ENCODE data around the gene TRIO.

Gene TRIO

DNA sequence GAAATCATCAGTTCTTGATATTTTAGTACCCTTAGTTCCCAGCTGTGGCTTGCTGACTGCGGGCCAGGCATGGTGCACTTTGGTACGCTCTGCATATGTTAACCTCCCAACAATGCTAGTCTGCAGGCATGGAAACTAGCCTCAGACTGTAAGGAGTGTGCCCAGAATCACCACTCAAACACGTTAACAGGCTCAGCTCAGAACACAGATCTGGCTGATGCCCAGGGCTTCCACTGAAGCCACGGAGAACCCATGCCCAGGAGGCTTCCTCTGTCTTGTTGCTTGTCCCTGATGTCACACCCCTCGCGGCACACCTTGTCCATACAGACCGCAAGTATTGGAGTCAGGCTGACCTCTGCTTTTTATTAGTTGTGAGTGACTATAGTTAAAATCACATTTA is 251.2 kb downstream of the TRIO start:
- no peak for DNase-seq (ENCODE audit: low read depth)

- no peak for DNase-seq (ENCODE audit: low read depth)
These were observed 252.3 kb downstream of the TRIO start for GRCh38 chr5:14395411-14395810.

- DNase-seq (ENCODE audit: low read depth) = no peak
These were observed 252.9 kb downstream of the TRIO start for GRCh38 chr5:14396066-14396465.

DNA sequence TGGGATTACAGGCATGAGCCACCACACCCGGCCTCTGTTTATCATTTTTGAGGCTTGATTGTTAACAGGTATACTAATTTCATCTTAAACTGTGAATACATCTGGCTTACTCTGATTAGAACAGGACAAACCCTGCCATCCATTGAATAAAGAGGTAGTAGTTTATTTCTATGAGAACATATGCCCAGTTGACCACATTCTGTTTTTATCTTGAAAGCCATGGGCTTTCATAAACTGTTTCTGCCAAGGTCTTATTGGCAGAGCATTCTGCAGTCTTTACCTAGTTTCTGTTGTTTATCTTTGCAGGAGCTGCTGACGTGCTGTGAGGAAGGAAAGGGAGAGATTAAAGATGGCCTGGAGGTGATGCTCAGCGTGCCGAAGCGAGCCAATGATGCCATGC is 253.6 kb downstream of the TRIO start:
- no peak for DNase-seq (ENCODE audit: low read depth)

- DNase-seq (ENCODE audit: low read depth) = no peak
These were observed 254.6 kb downstream of the TRIO start for GRCh38 chr5:14397717-14398116.

DNA sequence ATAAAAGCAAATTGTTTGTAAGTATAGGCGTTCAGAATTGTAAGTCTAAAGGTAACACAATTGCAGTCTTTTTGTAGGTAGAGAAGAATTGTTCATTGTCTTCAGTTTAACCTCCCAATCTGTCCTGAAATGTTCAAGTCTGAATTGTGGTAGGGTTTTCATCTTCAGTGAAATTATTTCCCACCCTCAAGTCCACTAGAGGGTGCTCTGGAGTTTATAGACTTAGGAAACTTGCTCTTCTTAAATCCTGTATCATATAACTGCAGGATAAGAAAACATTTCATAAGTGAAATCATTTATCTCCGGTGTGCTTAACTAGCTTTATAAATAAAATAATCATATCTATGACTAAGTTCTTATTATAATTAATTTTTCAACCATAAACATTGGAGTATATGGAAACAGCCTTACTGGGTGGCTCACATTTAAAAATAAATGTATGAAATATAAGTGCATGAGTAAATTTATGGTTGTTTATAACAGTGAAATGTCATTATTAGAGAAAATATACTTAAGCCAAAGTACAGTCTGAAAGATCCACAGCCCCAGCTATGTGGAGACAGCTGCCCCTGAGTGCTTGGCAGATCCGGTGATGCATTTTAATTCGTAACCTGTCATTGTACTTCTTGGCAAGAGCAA is 256.0 kb downstream of the TRIO start:
- no peak for DNase-seq (ENCODE audit: low read depth)

- no peak for DNase-seq (ENCODE audit: low read depth)
These were observed 256.9 kb downstream of the TRIO start for GRCh38 chr5:14400085-14400484.

- DNase-seq (ENCODE audit: low read depth) = no peak
These were observed 257.5 kb downstream of the TRIO start for GRCh38 chr5:14400611-14401010.

DNA sequence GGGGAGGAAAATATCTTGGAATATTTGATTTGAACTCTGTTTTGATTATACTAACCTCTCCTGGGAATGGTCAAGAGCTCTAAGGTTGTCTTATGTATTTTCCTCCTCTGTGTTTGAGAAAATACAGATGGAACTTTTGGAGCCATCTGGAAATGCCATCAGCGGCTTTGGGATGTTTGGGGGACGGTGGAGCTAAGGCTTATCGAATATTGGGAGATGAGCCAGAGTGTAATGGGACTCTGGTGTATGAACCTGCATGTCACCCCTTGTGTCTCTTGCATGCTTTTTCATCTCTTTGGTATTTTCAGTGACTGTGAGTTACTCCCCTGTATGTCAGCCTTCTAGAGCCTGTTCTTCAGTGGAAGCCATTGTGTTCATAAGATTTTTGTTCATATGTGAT is 258.5 kb downstream of the TRIO start:
- DNase-seq (ENCODE audit: low read depth) = no peak

DNA sequence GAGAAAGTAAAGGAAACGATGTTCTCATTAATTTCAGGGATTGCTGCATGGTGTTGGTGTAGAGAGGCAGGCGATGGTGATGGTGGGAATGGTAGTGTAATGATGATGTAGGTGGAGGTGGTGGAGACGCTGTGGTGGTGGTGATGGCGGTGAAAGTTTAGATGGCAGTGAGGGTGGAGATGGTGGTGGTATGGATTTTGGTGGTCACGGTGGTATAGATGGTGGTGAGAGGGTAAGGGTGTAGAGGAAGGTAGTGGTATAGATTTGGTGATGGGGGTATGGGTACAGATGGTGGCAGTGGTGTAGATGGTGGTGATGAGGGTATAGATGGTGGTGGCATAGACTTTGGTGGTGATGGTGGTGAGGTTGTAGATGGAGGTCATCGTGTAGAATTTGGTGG is 259.3 kb downstream of the TRIO start:
- DNase-seq (ENCODE audit: low read depth) = no peak

DNA sequence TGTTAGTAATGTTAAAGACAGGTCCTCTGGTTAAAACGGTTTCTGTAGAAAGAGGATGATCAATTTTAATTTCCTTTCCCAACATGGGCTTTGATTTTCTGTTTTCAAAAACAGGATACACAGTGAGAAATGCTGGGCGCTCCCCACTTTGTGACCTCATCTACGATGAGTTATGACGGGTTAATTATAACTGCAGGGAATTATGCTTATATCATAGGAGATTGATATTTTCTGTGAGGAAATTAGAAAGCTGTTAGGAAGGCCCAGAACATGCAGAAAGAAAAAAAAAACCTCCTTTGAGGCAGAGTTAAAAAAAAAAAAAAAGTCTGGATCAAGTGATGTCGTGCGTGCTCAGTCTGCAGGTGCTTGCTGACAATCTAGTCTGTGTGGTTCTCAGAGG is 261.6 kb downstream of the TRIO start:
- DNase-seq (ENCODE audit: low read depth) = no peak

DNA sequence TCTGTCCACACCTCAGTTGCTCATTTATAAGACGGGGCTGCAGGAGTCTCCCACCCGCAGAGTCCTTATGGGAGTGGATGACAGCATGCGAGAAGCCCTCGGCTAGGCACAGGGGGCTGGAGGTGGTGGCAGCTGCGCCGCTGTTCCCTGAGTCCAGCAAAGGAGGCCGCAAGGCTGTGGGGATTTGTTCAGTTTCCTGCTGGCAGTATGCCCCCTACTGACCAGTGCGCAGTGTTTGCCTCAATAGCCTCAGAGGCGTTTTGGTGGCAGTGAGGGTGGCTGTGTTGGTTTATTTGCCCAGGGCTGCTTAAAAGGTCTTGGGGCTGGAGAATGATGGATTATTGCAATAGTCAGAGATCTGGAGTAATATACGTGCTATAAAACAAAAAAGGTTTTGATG is 262.1 kb downstream of the TRIO start:
- DNase-seq (ENCODE audit: low read depth) = no peak

GRCh38 chr5:14405706-14406553 is 262.8 kb downstream of the TRIO start:
- no peak for DNase-seq (ENCODE audit: low read depth)

- DNase-seq (ENCODE audit: low read depth) = peak; percentile 79
These were observed 263.4 kb downstream of the TRIO start for GRCh38 chr5:14406554-14406849.

DNA sequence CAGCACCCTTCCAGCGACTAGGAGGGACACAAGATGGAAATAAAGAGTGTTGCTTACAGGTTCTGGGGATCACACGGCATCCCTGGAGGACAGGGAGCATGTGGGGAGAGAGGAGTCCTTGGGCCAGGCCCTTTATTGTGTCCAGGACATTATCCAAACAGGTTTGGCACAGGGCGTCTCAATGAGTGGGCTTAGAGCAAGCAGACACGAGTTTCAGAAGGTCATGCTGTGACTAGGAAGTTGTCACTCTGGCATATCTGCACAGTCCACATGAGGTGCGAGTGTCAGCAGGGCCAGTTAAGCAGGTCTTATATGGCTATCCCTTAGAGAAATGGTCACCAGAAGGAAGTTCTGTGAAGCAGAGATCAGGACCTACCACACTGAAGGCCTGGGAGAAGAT is 263.9 kb downstream of the TRIO start:
- DNase-seq (ENCODE audit: low read depth) = no peak

DNA sequence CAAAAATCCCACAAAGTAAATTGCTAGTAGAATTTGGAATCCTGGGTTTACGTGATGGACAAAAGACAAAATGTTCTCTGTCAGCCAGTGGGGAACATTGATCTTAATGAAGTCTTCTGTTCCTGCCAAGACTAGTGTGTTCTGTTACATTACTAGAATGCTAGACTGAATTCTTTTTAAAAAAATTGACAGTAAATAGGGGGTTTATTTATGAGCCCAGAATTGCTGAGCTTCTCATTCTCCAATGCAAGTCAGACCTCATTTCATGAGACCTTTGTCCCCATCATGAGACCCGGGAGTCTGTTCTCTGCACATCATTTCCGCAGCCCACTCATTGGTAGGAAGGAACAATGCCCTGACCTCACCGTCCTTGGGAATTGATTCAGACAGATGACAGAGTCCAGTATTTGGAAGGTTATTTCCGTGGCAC is 264.6 kb downstream of the TRIO start:
- DNase-seq (ENCODE audit: low read depth) = no peak

DNA sequence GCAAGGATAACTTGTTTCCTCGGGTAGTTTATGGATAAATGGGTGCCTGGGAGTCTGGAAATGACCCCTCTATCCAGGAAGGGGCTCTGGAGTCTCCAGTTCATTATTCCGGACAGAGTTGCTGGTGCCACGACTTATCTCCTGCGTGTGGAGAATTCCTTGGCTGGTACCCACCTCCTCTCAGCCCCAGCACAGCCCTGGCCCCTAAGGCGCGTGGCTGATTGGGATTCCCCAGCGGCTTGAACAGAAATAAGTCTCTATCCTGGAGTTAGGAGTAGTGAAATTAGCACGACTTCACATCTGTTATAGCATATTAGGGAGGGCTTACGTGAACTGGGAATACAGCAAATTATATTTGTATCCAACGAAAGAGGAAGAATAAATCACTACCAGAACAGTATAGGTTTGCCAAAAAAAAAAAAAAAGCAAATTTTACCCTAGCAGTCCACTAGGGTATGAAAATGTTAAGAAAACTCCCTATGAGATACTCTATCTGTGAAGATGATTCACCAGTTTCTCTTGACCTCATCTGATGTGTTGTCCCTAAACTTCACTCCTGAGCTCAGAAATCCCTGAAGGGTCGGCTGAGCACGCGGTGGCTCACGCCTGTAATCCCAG is 265.9 kb downstream of the TRIO start:
- DNase-seq (ENCODE audit: low read depth) = no peak

GRCh38 chr5:14410068-14410393 is 266.9 kb downstream of the TRIO start:
- DNase-seq (ENCODE audit: low read depth) = no peak

DNA sequence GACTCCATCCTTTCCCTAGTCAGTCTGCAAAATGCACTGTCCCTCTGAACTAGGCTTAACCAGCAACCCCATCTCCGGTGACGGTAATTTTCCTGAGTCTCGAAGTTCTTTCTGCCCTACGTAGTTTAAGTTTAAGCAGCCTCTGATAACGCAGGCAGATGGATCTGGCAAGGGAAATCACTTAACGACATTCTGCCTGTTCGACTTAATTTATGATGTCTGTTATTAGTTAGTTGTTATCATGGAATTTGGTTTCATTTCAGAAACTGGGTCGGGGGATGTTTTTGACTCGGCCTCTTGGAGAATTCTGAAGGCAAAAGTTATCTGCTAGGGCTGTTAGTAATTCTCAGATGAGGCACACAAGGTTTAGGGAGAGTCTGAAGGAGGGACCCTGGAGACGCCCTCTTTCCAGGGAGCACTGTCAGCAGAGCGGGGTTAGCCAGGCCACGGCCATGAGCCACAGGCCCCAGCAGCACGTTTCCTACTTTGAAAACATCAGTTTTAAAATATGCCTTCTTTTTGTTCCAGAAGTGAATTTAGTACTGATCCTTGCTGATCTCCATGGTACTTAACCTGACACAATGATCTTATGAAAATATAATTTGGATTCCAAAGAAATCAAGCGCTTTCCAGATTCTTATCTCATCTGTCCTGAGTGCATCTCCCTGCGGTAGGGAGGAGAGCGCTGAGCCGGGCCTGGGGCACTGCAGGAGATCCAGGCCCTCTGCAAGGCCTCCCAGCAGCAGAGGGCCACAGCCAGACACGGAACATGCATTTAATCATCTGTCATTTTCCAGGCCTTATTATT is 267.5 kb downstream of the TRIO start:
- no peak for DNase-seq (ENCODE audit: low read depth)

- DNase-seq (ENCODE audit: low read depth) = no peak
These were observed 268.1 kb downstream of the TRIO start for GRCh38 chr5:14411216-14411615.

DNA sequence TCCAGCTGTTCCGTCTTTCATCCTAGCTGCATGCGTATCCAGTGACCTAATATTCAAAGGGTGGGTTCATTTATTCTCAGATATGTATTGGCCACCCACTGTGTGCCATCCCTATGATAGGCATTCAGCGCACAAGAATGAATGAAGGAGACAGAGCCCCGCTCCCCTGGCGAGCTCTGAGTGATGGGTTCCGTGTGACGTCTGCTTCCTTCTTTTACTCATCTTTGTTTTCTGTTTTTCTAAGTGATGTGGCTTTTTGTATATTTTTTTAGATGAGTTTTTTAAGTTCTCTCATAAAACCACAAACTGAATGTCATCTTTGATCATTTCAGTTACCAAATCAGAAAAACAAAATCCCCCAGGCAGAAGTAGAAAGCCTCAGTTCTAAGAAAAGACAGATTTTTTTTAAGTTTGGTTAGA is 270.2 kb downstream of the TRIO start:
- DNase-seq (ENCODE audit: low read depth) = no peak

DNA sequence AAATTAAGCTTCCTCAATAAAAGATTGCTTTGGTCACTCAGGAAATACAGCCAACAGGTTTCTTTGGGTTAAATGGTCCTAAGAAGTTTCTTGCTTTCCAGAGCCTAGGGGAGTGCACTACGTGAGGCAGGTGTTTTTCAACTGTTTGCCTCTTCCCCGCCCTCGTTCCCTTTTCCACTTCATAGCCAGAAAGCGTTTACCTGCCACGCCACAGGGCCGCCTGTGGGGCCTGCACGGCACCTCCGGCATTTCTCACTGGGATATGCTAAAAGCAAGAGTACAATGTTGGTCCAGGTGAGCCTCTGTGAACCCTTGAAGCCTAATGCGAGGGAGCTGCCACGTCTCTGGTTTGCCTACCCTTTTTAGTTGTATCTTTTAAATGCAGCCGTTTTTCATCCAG is 270.9 kb downstream of the TRIO start:
- no peak for DNase-seq (ENCODE audit: low read depth)

DNA sequence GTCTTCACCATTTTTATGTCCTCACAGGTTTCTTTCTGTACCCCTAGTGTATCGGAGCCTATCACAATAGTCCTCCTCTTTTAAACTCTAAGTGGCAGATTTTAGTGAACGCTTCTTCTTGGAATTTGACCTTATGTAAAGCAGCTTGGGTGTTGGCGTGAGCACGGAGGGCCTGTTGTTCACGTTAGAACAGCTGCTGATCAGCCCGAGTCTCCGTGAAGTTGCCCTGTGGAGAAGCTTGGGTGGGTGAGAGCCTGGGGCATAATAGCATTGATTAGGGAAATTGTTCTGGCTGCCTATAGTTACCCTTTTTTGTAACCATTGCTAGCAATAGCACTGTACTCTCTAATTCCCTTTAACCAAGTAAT is 271.5 kb downstream of the TRIO start:
- DNase-seq (ENCODE audit: low read depth) = no peak

Measured in non-pigmented ciliary epithelial cell (primary cell).